Non-pigmented ciliary epithelial cell (primary cell): ENCODE results near the gene BASP1.
"Not testable (repeated sequence)": the region's sequence is repeated elsewhere in the genome, so short reads cannot be mapped to it uniquely, and the experiment has no call there.

Source experiments
- DNase-seq: peaks from one replicate; pipeline ENCODE4 v3.0.0-alpha.2; 2010; ENCODE audit warnings: low read depth

Gene BASP1

GRCh38 chr5:17289681-17290539, 72.5 kb downstream of the BASP1 start:
- no peak for DNase-seq

DNA sequence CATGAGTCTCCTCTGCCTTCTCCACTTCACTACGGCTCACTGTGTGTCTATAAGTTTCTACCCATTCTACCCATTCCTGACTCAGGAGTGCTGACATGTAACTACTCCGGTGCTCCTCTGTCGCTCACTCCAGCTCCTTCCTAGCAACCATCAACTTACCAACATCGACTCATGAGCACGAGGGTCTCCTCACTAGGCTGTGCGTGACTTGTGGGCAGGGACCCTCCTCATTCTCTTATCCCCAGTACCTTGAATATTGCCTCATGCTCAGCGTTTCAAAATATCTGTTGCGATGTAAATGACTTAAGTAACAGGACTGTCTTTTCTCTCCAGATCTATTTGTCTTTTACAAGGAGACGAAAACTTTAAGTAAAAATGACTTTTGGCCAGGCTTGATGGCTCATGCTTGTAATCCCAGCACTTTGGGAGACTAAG, 73.1 kb downstream of the BASP1 start:
- no peak for DNase-seq

- DNase-seq: no peak
Observed at GRCh38 chr5:17292434-17293015, 75.1 kb downstream of the BASP1 start.

DNA sequence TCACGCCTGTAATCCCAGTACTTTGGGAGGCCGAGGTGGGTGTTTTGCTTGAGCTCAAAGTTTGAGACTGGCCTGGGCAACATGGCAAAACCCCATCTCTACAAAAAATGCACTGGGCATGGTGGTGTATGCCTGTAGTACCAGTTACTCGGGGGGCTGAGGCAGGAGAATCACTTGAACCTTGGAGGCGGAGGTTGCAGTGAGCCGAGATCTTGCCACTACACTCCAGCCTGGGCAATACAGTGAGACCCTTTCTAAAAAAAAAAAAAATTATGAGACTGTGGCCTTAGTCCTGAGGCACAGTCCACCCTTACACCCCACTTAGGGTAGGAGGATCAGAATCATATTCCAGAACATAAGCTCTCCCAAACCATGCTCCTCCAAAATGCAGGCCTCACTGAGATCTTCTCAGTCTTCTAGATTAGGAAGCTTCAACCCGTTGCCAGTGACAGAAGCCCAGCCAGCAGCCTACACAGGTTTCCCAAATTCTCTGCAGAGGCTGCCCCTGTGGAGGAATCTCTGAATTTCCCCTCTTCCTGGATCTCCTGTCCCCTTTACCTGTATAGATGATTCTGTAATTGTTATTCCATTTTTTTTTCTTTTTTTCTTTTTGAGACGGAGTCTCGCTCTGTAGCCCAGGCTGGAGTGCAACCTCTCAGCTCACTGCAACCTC, 77.3 kb downstream of the BASP1 start:
- DNase-seq: no peak

DNA sequence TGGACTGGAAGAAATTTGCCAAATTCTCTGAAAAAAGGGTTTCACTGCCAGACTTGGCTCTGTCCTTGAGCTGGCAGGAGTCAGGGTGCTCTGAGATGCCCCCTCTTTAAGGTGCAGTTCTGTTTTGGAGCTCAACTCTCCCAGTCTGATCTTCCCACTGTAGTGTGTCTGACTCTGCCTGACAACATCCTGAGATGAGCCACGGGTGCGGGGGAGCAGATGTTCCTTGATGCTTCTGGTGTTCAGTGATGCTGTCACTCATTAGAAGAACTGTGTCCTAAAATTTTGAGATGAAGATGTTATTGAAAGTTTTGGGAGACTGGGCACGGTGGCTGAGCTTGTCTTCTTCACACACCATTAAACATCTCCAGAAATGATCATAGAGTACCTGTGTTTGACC, 78.2 kb downstream of the BASP1 start:
- no peak for DNase-seq

- no peak for DNase-seq
Observed at GRCh38 chr5:17302106-17302505, 84.7 kb downstream of the BASP1 start.

- DNase-seq: no peak
Observed at GRCh38 chr5:17302604-17303003, 85.2 kb downstream of the BASP1 start.

DNA sequence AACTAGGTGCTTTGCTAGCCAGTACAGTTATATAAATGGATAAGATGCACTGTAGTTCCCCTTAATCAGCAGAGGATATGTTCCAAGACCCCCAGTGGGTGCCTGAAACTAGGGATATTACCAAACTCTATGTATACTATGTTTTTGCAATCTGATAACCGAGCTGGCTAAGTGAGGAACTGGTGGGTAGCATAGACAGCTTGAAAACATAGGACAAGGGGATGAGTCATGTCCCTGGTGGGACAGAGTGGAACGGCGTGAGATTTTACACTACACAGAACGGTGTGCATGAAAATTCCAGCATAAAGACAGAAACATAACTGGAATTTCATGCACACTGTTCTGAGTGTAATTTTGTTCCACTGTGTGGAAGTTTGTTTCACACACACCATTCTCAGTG, 86.9 kb downstream of the BASP1 start:
- DNase-seq: no peak

- DNase-seq: no peak
Observed at GRCh38 chr5:17305017-17305416, 87.6 kb downstream of the BASP1 start.

DNA sequence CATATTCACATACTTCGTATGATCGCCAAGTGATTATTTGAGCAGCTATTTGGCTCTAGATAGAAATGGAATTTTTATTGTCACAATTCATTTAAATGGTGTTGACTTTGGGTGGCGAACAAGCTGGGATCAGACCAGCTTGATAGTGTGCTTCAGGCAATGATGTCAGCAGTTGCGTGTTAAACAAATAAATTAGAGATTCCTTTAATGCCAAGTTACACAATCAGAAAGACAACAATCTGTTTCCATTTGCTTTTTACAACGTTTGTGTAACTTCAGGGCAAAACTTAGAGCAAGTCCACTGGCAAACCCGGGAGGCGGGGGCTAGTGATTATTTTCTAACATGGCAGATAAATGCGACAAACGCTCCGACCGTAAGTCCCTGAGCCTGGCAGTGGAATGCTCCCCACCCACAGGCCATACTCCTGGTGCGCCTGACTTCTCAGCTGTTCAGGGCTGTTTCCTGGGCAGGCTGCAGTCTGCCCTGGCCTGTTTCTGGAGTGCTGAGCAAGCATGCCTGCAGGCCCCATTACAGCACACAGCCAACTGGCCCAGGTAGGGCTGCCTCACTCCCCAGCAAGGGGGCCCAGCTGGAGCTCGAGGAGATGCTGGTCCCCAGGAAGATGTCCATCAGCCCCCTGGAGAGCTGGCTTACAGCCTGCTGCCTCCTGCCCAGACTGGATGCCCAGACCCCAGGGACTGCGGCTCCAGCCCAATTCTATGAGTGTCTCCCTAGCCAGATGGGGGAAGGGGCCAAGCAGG, 88.7 kb downstream of the BASP1 start:
- peak; percentile 60 for DNase-seq

GRCh38 chr5:17306726-17307091, 89.3 kb downstream of the BASP1 start:
- no peak for DNase-seq

DNA sequence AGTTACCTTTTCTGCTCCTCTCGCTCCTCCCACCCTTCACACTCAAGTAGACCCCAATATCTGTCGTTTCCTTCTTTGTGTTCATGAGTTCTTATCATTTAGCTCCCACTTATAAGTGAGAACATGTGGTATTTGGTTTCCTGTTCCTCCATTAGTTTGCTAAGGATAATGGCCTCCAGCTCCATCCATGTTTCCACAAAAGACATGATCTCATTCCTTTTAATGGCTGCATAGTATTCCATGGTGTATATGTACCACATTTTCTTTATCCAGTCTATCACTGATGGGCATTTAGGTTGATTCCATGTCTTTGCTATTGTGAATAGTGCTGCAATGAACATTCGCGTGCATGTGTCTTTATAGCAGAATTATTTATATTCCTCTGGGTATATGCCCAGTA, 90.0 kb downstream of the BASP1 start:
- DNase-seq: not testable (repeated sequence)

- no peak for DNase-seq
Observed at GRCh38 chr5:17308326-17309065, 91.1 kb downstream of the BASP1 start.

DNA sequence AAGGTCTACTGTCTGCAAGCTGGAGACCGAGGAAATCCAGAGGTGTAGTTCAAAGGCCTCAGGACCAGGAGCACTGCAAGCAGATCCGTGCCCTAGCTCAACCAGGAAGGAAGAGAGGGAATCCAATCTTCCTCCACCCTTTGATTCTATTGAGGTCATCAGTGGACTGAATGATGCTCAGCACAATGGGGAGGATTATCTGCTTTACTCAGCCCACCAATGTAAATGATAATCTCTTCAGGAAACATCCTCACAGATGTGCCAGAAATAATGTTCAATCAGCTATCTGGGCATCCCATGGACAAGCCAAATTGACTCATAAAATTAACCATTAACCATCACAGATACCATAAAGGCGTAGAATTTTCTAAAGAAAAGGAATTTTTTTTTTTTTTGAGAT, 92.0 kb downstream of the BASP1 start:
- DNase-seq: no peak

DNA sequence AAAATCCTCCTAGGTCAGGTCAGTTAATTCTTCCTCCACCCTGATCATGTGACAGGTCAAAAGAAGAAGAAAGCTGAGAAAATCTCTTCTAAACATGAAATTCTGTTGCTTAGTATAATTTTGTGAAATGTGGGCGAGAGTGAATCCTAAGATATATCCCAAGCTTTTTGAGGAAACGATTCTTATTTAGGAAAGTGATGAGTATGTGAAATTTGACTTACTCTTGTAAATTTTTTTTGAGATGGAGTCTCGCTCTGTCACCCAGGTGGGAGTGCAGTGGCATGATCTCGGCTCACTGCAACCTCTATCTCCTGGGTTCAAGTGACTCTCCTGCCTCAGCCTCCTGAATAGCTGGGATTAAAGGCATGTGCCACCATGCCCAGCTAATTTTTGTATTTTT, 93.1 kb downstream of the BASP1 start:
- not testable (repeated sequence) for DNase-seq

DNA sequence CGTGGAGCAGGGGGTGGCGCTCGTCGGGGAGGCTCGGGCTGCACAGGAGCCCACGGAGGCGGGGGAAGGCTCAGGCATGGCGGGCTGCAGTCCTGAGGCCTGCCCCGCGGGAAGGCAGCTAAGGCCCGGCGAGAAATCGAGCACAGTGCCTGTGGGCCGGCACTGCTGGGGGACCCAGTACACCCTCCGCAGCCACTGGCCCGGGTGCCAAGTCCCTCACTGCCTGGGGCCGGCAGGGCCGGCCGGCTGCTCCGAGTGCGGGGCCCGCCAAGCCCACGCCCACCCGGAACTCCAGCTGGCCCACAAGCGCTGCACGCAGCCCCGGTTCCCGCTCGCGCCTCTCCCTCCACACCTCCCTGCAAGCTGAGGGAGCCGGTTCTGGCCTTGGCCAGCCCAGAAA, 94.4 kb downstream of the BASP1 start:
- DNase-seq: not testable (repeated sequence)

DNA sequence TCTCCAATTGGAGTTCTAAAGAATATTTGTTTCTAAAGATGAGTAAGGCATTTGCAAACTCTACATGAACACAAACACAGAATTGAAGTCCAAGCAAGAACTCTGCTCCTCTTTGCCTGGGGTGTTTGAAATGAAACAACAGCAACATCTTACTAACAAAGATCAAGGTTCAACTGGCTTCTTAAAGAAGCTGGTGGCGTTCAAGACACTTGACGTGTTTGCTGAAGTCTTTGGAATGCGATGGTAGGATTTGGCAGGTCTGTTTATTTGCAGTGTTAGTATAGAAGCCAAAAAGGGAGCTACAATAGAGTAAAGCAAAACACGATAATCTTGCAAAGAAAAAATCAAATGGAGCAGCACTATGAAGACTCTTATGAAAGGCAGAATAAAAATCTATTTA, 94.9 kb downstream of the BASP1 start:
- no peak for DNase-seq

DNA sequence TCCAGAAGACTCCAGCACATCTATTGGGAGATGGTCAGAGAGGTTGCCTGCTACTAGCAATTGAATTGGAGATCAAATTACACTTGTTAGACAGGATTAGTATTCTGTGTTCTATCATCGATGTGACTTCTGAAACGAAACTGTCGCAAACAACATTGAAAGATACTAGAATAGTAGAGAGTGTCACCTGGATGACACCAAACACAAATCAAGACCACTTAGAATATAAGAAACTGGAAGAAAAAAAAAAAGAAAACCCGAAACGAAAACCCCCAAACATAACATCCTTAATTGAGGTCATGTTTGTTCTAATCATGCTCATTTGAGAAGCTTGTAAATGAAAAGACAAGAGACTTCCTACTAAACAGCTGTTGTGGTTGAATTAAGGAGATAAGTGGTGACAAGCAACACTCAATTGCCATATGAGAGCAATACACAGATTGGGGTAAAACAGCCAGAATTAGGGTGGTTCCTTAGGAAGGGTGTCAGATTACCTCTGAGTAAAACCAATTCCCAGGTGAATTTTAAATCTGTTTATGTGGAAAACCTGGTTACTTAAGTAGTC, 97.6 kb downstream of the BASP1 start:
- no peak for DNase-seq

DNA sequence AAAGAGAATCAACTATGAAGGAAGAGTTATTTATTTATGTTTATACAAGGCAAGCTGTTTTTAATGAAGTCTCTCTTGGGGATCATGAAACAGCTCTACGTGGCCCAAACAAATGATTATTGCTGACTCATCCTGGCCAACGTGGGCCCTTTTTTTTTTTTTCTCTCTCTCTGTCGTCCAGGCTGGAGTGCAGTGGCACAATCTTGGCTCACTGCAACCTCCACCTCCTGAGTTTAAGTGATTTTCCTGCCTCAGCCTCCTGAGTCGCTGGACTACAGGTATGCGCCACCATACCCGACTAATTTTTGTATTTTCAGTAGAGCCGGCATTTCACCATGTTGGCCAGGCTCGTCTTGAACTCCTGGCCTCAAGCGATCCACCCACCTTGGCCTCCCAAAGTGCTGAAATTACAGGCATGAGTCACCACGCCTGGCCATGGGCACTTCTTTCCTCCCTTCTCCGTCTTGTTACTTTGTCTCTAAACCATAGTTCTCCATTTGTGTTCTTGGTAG, 98.3 kb downstream of the BASP1 start:
- DNase-seq: no peak

DNA sequence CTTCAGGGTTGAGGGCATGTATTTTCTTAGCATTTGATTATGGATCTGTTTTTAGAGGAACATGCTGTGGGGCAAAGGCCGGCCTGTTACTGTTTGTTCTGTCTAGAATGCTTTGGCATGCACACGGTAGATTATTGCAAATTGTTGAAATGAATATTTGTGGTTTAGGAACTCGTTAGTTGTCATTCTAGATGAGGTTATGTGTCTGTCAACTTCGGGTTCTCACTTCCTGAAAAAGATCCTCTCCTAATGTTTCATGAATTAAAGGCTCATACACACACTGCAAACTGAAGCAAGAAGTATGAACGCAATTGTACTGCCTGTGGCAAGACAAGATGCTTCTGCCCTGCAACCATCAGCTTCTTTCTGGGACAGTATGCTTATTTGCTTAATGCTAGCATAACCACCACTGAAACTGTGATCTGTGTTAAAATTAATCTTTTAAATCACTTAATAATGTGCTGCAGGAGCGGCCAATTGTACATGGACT, 99.6 kb downstream of the BASP1 start:
- no peak for DNase-seq

DNA sequence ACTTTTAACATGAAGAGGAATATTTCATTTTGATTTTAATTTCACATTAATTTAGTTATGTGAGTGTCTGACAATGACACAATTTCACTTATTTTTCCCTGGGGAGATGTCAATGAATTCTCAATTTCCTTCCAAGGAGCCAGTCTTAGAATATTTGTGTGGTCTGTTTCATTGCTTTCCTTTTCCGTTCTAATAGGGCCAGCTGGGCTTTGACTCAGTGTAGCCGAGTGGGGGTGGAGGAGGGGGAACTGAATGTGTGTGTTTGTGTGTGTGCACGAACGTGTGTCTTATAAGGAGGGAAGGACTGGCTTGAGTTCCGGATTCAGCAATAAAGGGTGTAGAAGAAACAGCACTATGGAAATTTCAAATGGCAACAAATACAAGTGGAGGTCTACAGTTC, 100.0 kb downstream of the BASP1 start:
- DNase-seq: no peak
